Renal cortex interstitium (tissue), 11 donors: ENCODE results near the gene SYNPO2. TPM values are rescaled to one million over a fixed set of nuclear protein-coding genes. Genes with fewer than 3 reads are reported as not detected.

Experiments
- DNase-seq, 11 donors: peaks; one replicate each; pipeline ENCODE4 v3.0.0-alpha.2; 2013; ENCODE audit warnings: low read depth in 9 of 11, low spot score in 4 of 11; ENCODE audit errors: extremely low read depth in 1 of 11
- polyA plus RNA-seq, 3 donors: library from polyadenylated mRNA; unstranded; fragments of 120-200 nt; gene quantifications; one replicate each; pipeline ENCODE4 v1.2.1, GENCODE V29; 2013; ENCODE audit not compliant: insufficient read length in 3 of 3

The SYNPO2 gene
- polyA plus RNA-seq, 3 donors = 13.2 to 16.2 (median 15.4) TPM

DNA sequence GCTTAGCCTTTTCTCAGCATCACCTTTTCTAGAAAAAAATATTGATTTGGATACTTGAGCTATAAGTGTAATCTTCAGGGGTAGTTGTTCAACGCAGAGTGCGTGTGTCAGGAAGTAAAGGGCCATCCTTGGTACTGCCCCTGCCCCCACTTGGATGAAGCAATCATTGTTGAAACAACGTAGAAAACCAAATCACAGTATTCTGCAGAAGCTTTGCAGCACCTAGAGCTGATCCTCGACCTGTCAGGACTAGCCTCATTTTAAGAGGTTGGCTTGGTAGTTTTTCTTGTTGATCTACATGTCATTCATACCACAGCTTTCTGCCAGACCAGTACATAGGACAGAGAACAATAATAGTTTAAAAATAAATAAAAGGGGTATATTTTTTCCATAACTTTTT, 181.6 kb downstream of the SYNPO2 start:
- no peak for DNase-seq

DNA sequence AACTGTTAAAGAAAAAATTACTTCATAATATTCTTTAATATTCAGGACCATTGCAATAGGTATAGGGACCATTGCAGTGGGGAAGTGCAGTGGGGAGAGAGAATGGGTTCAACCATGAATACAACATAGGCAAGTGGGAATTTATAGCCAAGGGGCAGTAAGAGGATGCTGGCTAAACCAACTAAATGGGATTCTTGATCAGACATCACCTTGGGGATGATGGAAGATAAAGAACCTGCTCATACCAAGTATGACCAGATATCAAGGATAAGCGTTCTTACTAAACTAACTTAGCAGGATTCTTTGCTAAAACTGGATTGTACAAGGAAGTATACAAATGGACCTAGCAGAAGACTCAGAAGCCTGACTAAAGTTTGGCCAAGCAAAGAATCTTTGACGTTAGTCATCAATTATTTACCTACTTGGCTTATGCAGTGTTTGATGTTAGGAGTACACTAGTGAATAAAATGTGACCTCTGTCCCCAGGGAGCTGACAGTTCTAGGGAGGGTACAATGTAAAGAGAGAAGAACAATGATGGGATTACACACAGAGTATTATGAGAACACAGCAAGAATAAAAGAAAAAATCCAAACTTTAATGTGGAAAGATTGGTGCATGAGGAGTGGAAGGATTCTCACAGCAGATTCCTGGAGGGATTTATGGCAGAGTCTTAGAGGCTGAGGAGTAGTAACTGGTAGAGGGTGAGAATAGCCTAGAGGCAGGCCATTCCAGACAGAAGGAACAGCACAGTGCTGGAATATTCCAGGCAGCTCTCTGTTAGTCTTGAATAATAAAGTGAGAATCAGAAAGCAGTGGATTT, 192.3 kb downstream of the SYNPO2 start:
- DNase-seq = no peak

DNA sequence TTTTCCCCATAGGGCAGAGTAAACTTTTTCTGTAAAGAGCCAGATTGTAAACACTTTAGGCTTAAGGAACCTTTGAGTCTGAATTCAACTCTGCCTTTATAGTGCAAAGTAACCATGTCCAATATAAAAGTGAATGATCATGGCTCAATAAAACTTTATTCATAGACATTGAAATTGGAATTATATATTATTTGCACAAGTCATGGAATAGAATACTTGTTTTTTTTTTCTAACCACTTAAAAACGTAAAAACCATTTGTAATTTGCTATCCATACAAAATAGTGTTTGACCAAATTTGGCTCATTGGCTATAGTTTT, 192.8 kb downstream of the SYNPO2 start:
- no peak for DNase-seq

DNA sequence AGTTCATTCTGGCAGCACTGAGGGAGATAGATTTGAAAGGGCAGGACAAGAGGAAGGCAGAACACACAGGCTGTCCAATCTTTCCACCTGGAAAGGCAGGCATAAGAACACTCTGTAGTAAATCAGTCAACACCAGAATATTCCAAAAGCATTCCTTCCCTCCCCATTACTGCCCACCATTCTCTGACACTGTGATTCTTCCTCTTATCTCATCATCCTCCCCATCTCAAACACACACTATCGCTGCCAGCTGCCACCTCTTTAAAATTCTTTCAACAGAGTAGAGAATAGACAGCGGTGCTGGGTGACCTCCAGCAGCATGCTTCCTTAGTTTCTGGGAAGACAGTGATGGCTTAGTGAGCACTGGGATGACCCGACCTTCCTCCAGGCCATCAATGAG, 193.3 kb downstream of the SYNPO2 start:
- no peak for DNase-seq

GRCh38 chr4:119082661-119083060, 194.0 kb downstream of the SYNPO2 start:
- DNase-seq = no peak

DNA sequence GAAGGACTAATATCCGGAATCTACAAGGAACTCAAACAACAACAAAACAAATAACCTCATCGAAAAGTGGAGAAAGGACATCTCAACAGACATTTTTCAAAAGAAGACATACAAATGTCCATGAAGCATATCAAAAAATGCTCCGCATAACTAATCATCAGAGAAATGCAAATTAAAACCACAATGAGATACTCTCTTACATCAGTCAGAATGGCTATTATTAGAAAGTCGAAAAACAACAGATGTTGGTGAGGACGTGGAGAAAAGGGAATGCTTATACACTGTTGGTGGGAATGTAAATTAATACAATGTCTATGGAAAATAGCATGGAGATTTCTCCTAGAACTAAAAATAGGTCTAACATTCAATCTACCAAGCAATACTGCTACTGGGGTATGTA, 195.9 kb downstream of the SYNPO2 start:
- DNase-seq = no peak

DNA sequence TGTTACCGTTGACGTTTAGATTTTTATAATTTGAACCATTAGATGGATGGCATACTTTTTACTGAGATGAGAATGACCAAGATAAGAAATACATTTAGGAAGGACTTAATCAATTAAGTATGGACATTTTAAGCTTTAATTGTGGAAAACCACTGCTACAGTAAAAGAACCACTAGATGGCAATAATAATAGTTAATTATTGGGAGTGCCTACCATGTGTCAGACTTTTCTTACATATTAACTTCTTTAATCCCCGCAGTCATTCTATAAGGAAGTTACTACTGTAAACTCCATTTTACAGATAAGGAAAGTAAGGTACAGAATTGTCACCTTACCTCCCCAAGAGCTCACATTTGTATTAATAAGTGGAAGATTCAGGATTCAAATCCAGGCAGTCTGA, 198.5 kb downstream of the SYNPO2 start:
- no peak for DNase-seq

- DNase-seq = no peak
Observed at GRCh38 chr4:119087656-119088055, 199.0 kb downstream of the SYNPO2 start.

DNA sequence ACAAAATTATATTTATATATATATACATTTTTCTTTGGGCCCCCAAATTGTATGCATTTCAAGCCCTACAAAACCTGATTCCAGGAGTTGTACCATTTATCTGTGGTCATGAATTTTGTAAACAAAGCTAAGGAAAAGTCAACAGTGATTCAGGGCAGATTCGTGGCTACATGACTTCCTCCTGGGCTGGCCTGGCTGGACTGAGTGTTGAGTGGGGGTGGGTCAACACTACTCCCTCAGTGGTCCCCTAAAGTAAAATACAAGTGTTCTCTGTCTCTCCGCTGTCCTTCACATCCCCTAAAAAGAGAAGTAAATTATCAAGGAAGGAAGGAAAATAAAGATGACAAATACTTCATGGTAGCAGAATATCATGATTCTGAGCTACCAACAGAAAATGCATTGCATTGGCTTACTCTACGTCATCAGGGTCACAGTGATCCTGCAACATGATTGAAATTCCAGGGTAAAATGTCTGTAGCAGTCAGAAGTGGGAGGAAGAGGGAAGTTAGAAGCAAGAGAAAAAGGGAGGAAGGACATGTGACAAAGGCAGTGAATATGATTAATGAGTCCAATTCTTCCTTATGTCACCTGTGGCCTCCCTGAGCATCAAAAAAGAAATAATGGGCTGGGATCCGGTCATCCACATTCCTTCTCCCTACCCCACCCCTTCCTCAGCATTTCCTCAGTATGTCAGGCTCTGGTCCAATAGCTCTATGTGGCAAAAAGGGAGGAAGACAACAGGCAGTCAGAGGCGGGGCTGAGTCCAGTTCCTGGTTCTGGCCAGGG, 204.6 kb downstream of the SYNPO2 start:
- DNase-seq = no peak

- no peak for DNase-seq
Observed at GRCh38 chr4:119097282-119097900, 208.7 kb downstream of the SYNPO2 start.

GRCh38 chr4:119098306-119098705, 209.7 kb downstream of the SYNPO2 start:
- no peak for DNase-seq

DNA sequence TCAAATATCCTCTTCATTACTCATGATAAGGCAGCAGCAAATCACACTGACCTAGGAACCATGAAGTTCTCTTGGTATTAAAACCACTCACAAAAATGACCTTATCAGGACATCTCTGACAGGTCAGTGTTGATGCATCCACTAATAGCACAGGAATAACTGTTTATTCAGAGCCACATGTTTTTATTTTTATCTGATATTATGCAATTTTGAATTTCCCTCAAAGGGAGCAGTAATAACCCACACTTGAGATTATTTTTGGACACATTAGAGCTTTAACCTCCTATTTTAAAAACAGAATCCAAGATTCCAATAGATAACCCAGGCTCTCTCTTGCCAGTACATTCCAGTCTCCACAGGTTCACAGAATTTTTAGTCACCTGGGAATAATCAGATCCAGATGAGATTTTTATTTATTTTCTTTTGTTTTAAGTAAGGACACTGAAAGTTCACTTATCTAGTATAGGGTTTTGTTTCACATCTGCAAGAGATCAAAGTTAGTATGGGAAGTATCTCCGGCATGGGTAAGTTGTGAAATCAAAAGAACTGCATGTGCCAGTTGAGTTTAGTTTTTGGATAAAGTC, 210.7 kb downstream of the SYNPO2 start:
- no peak for DNase-seq

GRCh38 chr4:119100655-119101054, 212.0 kb downstream of the SYNPO2 start:
- DNase-seq = no peak

GRCh38 chr4:119103263-119103662, 214.6 kb downstream of the SYNPO2 start:
- peak in 1 of 11 donors; percentile 12 for DNase-seq

DNA sequence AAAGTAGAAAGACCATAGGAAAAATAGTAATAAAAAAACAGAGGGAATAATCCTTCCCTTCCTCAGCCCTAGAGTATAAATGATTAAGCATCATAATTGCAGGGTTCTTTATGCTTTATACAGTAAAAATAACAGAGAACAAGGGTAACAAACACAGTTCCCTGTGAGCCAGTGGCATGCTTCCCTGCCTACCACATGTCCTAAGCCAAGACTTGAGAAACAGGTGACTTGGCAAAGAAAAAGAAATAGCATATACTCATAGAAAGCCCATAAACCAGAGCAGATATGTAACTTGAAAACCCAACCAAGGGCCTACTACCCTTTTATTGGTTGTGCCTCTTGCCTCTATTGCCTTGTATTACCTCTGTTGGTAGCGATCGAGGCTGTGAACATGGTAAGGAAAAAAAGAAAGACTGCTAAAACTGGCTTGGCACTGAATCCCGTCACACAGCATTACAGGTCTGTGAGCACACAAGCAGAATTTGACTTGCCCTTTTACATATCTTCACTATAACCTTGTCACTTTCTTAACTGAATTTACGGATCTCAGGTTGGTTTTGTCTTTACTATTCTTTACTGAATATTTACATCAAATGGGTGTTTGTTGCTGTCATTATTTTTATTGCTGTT, 216.1 kb downstream of the SYNPO2 start:
- no peak for DNase-seq

- no peak for DNase-seq
Observed at GRCh38 chr4:119105605-119106004, 217.0 kb downstream of the SYNPO2 start.

- DNase-seq = no peak
Observed at GRCh38 chr4:119106036-119107000, 217.7 kb downstream of the SYNPO2 start.

DNA sequence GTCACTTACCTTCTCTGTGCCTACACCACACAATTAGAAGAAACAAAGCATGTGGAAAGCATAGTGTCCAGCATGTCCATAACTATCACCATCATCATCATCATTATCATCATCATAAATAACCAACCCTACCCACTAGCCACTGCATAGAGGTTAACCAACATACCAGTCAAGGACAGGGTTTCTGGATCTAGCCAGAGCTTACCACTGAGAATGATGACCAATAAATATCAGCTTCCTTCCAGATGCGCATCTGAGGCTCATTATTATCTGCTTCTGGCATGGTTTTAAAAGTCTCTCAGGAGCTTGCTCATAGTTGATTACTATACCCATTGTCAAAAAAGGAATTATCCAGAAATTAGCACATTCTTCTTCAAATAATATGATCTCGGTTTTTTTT, 221.5 kb downstream of the SYNPO2 start:
- DNase-seq = no peak
